HG02678 (cell line): Measurements from ENCODE around the gene PGS1.

Experiments
- ATAC-seq: cut with Tn5 transposase; IDR thresholded peaks from one replicate; pipeline ENCODE4 v1.9.1; 2021; ENCODE audit warnings: mild to moderate bottlenecking, moderate library complexity; ENCODE audit not compliant: unreplicated experiment

PGS1 gene

DNA sequence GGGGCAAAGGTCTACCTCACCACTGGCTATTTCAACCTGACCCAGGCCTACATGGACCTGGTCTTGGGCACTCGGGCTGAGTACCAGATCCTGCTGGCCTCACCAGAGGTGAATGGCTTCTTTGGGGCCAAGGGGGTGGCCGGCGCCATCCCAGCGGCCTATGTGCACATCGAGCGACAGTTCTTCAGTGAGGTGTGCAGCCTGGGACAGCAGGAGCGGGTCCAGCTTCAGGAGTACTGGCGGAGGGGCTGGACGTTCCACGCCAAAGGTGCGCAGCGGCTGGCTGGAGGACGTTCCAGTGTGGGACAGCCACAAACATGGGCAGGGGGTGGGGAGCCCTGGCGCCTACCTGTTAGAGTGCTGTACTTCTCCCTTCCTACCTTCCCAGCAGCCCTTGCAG, 25.4 kb downstream of the PGS1 start:
- no peak for ATAC-seq

DNA sequence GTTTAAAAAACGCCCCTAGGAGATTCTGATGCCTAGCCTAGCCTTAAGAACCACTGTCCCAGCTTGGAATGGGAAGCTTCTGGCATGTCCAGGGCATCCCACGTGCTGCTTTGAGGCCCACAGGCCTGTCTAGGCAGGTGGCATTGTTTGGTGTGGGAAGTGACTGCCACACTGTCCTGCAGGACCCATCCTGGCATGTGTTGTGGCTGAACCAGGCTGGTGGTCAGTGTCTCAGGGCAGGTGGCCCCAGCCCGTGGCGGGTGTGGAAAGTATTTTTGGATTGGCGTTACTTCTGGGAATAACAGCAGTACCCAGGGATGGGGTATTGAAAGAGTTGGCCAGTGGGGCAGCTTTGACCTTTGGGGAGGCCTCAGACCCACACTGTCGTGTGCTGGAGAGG, 27.9 kb downstream of the PGS1 start:
- ATAC-seq = no peak

DNA sequence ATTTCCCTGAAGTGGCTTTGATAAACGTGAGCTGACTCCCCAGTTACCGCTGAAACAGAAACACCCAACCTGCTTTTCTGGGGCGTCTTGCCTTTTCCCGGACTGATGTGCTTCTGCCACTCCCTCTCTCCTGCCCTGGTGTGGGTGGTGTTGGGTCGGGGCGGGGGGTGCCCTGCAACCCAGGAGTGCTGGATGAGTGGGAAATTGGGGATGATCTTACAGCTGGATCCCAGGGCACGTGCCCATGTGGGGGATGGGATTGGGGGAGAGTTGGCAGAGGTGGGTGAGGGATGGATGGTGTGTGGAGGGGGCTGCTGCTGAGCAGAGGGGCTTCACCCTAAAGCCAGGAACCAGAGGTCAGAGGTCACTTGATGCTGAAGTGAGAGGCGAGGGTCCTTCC, 28.5 kb downstream of the PGS1 start:
- ATAC-seq = no peak

DNA sequence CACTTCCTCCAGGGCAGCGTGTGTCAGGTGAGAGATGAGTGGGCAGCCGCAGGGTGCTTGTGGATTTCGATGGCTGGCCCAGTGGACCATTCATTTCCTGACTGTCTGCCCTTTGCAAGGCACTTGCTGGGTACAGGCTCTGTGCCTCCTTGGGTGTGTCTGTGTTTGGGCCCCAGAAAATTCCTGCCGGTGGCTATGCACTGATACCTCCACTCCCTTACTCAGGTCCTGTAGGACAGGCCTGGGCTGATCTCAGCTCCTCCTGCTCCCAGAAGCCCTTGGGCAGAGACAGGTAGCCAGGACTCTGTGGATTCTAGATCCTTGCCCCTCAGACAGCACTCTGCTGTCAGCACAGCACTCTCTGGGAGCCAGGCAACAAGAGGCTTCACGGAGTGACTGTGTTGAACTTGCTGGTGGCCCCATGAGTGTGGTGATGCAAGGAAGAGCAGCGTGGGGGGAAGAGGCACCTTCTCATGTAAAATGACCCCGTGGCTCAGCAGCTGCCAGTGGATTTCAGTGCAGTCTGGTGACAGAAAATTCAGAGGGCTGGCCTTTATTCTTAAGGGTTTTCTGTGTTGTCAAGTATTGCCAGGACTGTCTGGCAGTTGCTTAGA, 29.0 kb downstream of the PGS1 start:
- ATAC-seq = no peak

DNA sequence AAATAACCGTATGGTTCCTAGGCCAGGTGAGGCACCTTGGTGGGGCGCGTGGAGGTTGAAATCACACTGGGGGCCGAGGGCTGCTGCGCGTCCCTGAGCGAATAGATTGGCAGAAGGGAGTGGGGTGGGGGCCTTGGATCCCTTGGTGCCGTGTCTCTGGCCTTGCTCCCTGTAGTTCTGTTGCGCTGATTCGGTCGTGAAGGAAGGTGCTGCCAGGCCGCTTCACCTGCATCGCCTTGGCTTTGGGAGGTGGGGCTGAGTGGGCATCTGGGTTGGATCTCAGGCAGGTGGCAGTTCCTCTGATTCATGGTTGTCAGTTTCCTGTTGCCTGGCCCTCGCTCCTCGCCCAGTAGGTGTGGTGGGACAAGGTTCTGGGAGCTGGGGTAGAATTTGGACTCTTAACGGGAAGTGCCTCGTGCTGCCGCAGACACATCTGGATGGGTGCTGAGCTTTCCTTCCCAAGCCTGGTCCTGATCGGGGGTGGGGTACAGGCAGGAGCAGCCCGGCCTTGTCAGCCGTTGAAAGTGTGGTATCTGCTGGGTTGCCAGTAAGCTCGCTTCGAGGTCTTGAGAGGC, 30.1 kb downstream of the PGS1 start:
- ATAC-seq = no peak

DNA sequence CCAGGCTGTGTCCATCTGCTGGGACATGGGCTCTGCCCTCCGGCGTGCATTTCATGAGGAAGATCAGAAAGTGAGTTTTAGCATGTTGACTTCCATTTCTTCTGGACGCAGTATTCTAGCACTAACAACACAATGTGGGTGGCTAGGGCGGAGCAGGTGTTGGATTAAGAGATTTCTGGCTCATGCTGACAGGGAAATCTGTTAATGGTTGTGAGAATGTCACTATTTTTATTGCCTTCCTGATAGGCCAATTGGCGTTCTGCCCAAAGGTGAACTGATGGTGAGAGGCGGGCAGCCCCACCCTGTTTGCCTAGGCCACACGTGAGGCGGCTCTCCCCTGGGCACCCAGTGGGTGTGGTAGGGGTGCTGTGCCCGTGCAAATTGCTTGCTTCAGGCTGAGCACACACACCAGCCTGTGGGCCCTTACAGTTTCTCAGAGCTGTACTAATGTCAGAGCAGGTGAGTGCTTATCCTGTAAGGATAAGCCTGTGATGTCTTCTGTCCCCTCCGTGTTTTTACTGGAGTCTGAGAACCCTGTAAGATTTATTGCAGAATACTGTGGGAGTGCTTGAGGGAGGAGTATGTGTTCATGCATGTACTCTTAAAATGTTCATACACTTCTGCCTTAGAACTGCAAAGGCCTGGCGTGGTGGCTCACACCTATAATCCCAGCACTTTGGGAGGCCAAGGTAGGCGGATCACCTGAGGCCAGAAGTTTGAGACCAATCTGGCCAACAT, 30.9 kb downstream of the PGS1 start:
- no peak for ATAC-seq

DNA sequence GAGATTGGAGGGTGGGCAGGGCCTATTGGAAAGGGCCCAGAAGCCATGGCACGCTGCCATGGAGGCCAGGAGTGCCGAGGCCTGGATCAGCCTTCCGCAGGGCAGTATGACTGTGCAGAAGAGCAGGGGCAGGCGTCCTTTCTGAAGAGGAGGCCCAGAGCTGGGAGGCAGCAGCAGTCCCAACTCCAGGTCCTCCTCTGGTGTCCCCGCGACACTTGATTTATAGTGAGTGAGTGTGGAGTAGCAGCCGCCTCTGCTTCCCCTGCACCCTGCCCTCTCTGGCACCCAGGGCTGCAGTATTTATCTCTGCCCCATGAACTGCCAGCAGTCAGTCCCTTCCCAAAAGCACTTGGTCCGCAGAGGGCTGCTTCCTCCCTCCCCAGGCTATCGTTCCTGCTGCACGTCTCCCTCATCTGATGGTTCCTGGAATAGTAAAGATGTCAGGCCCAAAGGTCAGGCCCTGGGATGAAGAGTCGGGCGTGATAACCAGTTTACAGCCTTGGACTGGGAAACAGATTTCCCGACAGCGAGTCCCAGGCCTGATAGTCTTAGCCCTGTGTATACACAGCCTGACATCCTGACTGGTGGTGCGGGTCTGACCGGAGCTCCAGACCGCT, 32.9 kb downstream of the PGS1 start:
- no peak for ATAC-seq

DNA sequence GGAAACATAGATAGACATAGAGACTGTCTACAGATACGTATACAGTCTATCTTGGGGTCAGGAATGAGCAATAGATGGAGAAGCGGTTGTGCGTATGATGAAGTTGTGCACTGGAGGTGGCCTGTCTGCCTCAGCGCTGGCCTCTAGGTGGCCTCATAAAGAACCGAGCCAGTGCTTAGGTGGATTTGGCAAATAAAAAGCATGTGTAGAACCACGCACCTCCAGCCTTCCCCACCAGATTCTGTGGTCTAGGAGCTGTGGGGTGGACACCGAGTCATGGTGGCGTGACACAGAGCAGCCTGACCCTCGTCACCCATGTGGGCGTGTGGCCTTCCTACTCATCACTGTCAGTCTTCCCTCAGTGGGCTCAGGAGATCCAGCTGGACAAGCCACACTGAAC, 34.0 kb downstream of the PGS1 start:
- no peak for ATAC-seq

DNA sequence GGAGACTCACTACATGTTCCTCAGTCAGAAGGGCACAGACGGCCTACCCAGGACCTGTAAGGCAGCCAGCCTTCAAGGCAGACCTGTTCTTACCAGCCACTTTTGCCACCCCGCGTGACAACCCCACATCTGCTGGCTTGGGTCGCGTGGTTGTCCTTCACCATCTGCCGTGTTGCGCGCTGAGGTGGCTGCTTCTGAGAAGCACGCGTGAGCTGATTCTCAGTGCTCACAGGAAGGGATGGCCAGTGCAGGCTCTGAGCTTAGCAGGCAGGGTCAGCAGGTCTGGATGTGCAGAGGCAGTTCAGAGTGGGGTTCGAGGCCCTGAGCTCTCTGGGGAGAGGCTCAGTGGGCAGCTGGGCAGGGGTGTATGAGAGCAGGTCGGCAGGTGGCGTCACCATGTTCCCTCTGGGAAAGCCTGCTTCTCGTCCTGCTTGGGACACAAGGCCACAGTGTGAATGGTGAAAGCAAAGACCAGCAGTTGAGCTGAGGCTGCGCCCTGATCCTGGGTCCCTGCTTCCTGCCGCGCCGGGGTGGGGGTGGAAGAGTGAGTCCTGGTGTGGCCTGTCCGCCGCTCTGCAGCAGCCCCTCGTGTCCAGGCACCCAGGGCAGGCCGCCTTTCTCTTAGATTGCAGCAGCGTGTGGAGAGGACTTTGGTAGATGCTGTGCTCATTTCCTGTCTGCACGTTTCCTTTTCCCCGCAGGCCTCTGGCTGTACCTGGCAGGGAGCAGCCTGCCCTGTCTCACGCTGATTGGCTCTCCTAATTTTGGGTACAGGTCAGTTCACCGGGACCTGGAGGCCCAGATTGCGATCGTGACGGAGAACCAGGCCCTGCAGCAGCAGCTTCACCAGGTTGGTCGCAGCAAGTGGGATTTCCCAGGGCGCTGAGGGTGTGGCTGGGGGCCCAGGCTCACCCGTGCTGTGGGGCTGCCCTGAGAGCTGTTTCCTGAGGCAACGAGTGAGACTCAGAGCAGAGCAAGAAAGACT, 36.0 kb downstream of the PGS1 start:
- ATAC-seq = no peak

DNA sequence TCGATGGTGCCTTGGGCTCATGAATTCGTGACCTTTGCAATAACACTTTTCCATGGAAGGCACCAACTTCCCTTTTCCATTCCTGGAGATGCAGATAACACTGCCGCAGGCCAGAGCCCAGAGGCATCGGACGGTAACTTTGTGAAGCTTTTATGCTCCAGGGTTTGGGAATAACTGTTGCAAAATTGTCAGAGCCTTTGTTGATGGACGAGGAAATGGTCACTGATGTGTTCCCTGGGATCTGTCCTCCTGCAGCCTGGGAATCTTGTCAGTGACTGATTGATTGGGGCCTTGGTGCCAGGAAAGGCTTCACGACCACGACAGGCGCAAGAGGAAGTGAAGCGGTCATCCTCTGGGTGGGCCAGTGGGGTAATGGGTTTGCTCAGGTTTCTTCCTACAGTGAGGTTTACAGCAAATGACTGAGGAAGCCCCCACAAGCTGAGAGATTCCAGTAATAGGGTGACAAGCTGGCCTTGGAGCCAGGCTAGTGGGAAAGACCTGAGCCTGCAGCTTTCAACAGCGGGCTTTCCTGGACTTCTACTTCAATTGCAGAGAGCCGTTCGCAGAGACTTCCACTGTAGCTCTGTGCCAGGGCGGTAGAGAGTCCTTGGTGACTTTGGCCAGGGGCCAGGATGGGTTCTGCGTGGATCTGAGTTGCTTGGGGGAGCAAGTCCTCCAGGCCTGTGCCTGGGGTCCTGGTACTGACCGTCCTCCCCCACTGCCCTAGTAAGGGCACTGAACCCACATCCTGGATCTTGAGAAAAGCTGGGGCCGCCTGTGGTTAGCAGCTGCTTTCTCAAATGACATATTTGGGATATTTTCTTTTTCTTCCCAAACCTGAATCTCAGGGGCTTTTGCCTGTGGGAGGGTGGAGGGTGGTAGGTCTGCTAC, 37.6 kb downstream of the PGS1 start:
- ATAC-seq = no peak

DNA sequence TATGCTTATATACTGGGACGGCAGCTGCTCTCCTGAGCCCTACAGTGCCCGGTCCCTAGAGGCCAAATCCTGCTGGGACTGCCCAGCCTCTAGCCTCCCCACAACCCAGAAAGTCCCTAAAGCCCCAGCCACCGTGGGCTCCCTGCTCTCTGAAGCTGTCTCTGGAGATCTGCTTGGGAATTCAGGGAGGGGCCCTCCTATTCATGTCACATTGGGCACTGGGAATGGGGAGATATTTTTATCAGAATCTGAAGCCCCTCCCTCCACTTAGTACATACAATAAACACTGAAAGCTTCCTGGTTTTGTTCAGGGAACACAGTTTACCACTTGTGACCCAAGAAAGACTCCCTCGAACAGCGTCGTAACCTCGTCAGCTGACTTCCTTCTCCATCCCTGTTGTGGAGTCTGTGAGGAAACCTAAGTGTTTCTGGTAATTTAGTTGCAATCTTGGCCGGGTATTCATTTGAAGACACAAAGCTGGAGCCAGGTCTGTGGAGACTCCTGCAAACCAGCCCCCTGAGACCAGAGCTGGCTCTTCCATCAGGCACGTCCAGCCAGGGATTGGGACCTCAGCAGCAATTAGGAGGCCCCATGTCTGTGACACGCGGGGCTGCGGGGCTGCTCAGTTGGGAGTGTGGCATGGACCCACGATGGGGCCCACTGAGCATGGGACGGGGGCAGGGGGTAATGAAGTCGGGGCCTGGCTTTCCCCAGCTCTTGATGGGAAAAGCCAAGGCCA, 38.5 kb downstream of the PGS1 start:
- no peak for ATAC-seq

DNA sequence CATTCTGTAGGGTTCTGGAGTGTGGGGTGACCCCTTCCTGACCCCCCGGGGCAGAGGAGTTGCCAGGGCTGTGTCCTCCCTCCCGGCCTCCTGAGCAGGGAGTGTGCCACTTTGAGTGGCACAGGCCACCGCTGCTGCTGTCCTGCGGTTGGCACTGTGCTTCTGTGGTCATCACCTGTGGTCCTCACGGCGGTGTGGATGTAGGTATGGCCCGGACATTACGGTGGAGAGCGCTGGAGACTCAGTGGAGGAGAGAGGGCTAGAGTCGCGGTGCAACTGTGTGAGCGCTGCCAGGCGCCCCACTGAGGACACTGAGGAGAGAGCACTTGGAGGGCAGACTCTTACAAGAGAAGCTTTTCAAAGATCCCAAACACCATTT, 39.1 kb downstream of the PGS1 start:
- no peak for ATAC-seq

DNA sequence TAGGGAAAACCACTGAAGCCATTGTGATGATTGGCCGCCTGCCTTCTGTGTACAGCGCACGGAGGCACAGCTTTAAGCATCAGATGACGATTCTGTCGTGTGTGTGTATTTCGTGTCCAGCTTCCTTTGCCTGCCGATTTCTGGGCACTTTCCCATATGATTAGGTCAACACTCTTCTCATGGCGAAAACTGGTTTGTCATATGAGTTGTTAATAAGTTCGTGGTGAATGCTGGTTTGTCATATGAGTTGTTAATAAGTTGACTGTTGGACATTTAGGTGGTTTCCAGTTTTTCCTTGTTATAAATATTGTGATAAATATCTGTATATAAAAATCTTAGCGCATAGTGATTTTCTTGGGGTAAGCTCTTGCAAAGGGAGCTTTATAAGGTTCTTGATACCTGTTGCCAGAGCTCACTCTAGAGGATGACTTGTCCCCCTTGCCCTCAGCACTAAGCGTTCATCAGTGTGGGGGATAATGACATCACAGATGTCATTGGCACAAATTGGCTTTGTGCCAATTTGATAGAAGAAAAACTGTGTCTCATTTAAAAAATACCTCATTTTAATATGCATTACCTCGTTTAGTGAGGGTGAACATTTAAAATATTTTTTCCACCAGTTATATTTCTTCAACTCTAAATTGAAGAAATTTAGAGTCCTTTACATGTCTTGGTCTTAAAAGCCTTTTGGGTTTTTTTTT, 40.0 kb downstream of the PGS1 start:
- ATAC-seq = no peak

DNA sequence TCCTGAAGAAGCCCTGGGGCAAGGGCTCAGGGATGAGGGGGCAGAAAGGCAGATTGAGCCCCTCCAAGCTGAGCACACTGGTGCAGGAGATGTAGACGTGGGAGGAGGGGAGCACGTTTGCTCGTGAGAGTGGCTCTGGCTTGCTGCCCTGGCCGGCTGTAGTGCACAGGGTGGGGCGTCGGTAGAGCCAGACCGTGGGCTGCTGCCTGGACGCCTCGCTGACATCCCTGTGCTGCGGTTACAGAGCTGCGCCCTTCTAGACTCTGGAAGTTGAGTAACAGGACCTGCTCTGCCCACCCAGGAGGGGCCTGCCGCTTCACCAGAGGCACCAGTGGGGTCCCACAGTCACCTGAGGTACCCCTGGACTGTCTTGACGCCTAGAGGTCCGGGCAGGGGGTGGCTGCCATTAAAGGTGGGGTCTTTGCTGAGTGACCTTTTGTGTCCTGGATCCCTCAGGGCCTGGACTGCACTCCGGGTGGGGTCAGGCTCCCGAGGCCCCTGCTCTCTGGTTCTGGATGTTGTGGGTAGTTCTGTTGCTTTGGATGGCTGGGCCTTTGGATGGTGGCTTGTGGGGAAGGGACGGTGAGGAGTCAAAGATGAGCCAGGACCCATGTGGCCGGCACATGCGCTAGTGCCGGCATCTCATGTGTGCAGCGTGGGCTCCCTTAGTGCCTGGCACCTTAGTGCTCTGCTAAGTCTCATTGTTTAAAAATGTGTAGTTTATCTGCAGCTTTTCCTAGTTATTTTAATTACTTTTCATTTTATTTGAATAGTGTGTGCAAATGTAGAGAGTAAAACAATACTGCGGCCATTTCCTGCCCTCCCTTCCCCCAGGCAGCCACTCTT, 41.7 kb downstream of the PGS1 start:
- no peak for ATAC-seq

DNA sequence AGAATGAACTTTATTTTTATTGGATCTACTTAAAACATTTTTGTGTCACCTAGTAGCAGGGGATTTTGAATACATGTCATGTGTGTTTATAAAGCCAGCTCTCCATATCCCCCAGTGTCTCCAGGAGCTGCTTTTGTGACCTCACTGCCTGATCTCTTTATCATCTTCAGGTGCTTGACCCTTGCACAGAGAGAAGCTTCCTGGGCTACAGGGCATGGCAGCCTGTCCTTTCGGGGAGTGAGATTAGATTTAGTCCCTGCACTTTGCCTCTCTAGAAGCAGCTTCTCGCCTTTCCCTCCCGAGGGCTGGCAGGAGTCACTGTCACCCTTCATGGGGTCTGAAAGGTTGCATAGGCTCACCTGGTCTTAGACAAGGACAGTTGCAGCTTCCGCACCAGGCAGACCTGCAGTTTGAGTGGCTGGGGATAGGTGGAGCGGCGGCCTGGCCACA, 42.7 kb downstream of the PGS1 start:
- ATAC-seq = no peak

DNA sequence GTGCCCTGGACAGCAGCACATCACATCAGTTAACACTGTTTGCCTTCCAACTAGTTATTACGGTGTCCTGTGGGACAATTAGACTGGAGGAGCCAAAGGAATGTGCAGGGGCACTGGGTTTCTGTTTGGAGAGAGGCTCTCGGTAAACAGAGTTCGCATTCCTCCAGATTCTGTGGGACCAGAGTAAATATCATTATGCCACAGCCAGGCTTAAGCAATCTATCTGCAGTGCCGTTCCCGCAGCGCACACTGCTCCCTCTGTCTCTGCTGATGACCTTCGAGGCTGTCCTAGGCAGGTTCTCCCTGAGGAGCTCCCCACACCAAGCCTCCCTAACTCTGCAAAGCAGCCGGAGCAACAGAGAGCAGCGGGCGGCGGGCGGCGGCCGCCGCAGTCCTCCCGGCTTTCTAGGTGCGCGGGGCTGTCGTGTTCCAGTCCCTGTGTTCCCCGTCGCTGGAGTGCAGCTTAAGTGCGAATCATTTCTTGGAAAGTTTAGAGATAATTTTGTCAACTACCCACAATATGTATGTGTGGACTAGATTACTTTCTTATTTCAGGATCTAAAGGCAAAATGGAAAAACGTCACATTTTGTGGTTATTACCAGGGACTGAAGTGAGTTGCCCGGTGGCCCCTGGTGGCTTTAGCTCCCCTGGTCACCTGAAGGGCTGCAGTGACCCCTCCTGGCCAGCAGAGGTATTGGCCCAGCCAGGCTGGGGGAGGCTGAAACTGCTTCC, 43.3 kb downstream of the PGS1 start:
- ATAC-seq = peak; percentile 49

DNA sequence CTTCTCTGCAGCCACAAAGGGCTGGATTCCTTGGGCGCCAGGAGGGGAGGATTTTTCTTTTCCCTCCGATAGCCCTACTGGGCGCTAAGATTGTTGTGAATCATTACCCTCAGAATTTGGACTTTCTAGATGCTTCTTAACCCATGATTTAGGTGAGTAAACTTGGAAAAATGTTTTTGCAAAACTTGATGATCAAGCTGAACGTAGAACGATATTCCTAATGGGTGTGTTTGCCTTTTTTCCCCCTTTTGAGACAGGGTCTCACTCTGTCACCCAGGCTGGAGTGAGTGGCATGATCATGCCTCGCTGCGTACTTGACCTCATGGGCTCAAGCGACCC, 43.8 kb downstream of the PGS1 start:
- no peak for ATAC-seq
